IPS-15b (cell line): ENCODE measurements around the gene TBATA.

ENCODE experiments used
- H3K27me3 ChIP-seq: one replicate; pipeline ENCODE4 v1.6.1; 2013; ENCODE audit warnings: low read length; ENCODE audit not compliant: control insufficient read depth, insufficient read depth
- H3K36me3 ChIP-seq: one replicate; pipeline ENCODE4 v1.6.1; 2013; ENCODE audit warnings: low read length; ENCODE audit not compliant: control insufficient read depth, insufficient read depth
- H3K4me1 ChIP-seq: one replicate; pipeline ENCODE4 v1.6.1; 2013; ENCODE audit warnings: mild to moderate bottlenecking, low read length; ENCODE audit not compliant: control insufficient read depth, insufficient read depth
- H3K4me3 ChIP-seq: one replicate; pipeline ENCODE4 v1.5.1; 2013; ENCODE audit warnings: low read depth, low read length
- H3K9ac ChIP-seq: one replicate; pipeline ENCODE4 v1.6.1; 2013; ENCODE audit warnings: low read depth, mild to moderate bottlenecking, low read length
- H3K9me3 ChIP-seq: one replicate; pipeline ENCODE4 v1.6.1; 2013; ENCODE audit warnings: mild to moderate bottlenecking, low read length; ENCODE audit not compliant: control insufficient read depth, insufficient read depth

Gene TBATA

DNA sequence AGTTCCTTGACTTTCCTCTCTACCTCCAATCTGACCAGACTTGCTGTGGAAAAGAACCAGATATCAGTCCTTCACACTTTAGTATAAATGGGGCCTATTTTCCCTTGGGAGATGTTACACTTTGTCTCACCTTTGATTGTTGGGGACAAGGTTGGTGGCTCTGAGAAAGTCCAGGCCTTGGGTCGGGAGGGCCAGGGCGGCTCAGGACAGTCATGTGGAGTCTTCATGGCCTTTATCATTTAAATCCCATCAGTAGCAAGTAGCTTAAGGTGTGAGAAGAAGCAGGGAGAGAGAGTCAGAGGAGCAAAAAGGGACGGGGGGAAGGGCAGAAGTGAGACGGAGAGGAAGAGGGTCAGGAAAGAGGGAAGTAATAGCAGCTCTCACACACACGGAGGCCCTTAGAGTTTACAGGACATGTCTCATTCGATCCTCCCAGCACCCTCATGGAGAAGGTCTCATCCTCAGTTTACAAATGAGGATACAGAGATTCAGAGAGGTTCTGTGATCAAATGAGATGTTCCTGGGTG is 40.5 kb downstream of the TBATA start:
- Histone ChIP-seq H3K9ac (no peak overlapping the region), H3K4me1 (no peaks in the 10 kb centered on the region), H3K9me3 (no peaks in the 10 kb centered on the region), H3K4me3 (no peak overlapping the region), H3K27me3 (no peaks in the 10 kb centered on the region), H3K36me3 (no peaks in the 10 kb centered on the region)

DNA sequence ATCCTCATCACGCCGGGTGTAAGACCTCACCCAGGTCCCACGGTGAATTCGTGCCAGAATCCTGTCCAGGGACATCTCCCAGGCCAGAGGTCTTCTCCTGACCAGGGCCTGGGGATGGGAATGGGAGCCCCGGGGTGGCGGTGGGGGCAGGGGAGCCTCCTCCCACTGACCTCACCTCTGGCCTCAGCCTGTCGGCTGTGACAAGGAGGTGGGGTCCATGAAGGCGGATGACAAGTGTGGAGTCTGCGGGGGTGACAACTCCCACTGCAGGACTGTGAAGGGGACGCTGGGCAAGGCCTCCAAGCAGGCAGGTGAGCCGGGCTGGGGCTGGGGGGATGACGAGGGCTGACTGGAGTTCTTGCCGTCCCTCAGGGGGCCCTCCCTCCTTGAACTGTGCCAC is 41.3 kb downstream of the TBATA start:
- Histone ChIP-seq H3K4me1 (no peaks in the 10 kb centered on the region), H3K9ac (no peak overlapping the region), H3K9me3 (no peaks in the 10 kb centered on the region)

DNA sequence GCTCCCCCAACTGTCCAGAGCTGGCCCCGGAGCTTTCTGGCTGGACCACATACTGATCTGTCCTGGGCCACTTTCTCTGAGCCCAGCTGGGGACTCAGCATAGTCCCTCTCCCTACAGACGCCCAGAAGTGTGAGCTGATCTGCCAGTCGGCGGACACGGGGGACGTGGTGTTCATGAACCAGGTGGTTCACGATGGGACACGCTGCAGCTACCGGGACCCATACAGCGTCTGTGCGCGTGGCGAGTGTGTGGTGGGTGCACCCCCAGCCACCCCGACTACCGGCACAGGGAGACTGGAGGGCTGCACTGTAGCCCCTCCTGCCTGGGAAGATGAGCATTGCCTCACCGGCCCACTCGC is 41.8 kb downstream of the TBATA start:
- H3K27me3 ChIP-seq = no peaks in the 10 kb centered on the region
- H3K36me3 ChIP-seq = no peaks in the 10 kb centered on the region
- H3K9me3 ChIP-seq = no peaks in the 10 kb centered on the region
- H3K4me3 ChIP-seq = no peak overlapping the region
- no peaks in the 10 kb centered on the region for H3K4me1 ChIP-seq
- no peak overlapping the region for H3K9ac ChIP-seq

More for the DNA sequence above, 41.3 kb downstream of the TBATA start:
- no peak overlapping the region for H3K4me3 ChIP-seq
- H3K27me3 ChIP-seq = no peaks in the 10 kb centered on the region
- H3K36me3 ChIP-seq = no peaks in the 10 kb centered on the region

DNA sequence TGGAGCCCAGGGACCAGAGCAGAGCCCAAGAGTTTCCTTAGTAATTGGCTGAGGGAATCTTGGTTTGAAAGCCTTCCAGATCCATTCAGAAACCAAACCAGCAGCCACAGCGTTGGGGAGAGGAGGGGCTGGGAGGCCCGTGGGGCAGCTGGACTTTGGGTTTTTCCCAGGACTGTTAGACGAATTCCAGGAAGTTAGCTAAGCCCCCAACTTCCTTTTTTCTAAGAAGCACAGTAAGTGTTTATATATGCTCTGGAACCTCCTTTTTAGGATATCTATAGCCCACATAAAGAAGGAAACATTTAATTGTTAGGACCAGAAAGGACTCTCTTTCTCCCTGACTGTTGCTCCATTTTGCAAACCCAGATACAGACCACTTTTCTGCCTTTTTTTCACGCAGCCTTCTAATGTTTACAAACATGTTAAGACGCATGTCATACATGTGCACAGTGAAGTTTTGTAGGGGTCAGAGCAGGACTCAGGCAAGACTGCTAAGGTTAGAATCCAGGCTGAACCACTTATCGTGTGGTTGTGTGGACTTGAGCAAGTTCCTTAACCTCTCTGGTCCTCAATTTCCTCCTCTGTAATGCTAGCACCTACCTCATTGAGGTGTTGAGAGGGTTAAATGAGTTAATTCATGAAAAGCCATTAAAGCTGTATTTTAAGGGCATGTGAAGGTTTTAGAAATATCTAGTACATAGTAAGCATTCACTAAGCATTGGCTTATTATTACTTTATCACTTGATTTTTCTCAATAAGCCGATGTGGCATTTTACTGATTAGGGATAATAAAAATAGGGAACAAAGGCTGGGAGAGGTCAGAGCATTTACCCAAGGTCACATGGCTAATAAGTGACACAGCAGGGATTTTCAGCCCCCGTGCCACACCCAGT is 42.4 kb downstream of the TBATA start:
- Histone ChIP-seq H3K36me3 (no peaks in the 10 kb centered on the region), H3K4me1 (no peaks in the 10 kb centered on the region), H3K9me3 (no peaks in the 10 kb centered on the region), H3K4me3 (no peak overlapping the region), H3K9ac (no peak overlapping the region), H3K27me3 (no peaks in the 10 kb centered on the region)

DNA sequence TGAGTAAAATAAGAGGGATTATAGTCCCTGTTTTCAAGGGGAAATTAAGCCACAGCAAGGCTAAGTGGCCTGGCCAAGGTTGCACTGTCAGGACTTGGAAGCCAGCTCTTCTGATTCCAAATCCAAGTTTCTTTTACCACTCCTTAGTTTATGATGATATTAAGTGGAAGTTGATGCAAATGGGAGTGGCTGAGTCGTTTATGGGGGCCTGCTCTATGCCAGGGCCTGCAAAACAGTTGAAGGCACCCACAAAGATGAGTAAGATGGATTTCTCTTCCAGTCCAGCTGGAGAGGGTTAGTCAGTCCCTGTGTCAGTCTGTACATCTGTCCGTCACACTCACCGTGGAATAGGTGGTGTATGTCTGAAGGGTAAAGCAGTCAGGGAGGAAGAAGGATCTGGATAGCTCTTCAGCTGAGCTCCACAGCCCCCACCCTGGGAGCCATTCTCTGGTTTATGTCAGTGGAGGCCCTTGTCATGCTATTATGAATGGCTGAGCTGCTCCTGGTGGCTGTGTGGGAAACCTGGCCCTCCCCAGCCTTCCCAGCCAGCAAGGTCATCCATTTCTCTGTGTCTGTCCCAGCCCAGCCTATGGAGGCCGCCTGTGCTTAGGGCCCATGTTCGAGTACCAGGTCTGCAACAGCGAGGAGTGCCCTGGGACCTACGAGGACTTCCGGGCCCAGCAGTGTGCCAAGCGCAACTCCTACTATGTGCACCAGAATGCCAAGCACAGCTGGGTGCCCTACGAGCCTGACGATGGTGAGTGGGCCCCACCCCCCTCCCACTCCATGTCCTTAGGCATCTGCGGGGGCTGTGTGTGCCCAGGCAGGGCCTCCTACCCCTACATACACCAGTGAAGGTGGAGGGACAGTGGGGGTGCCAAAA is 44.5 kb downstream of the TBATA start:
- no peaks in the 10 kb centered on the region for H3K27me3 ChIP-seq
- H3K9ac ChIP-seq = no peak overlapping the region
- no peak overlapping the region for H3K4me3 ChIP-seq
- H3K9me3 ChIP-seq = no peaks in the 10 kb centered on the region
- H3K36me3 ChIP-seq = no peaks in the 10 kb centered on the region
- H3K4me1 ChIP-seq = no peaks in the 10 kb centered on the region

DNA sequence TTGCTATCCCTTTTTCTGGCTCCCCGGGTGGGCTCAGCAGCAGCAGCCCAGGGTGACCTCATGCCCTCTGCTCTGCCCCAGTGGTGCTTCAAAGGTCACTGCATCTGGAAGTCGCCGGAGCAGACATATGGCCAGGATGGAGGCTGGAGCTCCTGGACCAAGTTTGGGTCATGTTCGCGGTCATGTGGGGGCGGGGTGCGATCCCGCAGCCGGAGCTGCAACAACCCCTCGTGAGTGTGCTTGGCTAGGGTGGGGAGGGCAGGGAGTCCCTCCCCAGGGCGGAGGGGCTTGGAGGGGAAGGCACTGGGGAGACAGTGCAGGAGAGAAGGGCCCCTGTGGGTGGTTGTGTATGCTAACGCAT is 46.4 kb downstream of the TBATA start:
- Histone ChIP-seq H3K9ac (no peak overlapping the region), H3K4me3 (no peak overlapping the region), H3K9me3 (no peaks in the 10 kb centered on the region), H3K36me3 (no peaks in the 10 kb centered on the region), H3K4me1 (no peaks in the 10 kb centered on the region), H3K27me3 (no peaks in the 10 kb centered on the region)

DNA sequence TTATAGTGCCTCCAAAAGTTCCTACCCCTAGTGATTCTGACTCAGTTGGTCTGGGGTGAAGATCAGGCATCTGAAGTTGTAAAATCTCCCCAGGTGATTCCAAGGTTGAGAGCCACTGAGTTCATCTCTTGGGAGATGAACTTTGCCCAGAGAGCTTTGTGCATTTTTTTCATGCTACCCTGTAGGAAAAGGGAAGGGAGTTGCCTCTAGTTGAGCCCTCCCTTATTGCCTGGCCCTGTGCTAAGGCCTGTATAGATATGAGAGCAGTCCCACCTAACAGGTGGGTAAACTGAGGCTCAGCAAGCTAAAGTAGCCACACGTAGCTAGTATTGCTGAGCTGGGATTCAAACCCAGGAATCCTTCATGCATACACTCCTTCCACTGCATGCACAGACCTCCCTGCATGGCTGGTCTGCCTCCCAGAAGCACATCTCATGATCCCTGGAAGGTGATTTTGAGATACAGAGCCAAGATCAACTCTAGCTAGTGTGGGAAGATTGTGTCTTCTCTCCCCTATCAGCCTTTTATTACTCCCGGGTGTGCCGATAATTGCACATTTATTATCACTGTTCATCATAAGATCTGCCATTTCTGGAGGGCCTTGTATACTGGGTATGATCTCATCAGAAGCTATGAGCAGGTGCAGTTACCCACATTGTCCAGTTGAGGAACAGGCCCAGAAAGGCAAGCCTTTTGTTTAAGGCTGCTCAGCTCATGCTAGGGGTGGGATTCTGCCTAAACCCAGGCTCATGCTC is 47.0 kb downstream of the TBATA start:
- no peaks in the 10 kb centered on the region for H3K27me3 ChIP-seq
- no peaks in the 10 kb centered on the region for H3K9me3 ChIP-seq
- no peaks in the 10 kb centered on the region for H3K4me1 ChIP-seq
- no peak overlapping the region for H3K4me3 ChIP-seq
- H3K36me3 ChIP-seq = no peaks in the 10 kb centered on the region
- no peak overlapping the region for H3K9ac ChIP-seq

DNA sequence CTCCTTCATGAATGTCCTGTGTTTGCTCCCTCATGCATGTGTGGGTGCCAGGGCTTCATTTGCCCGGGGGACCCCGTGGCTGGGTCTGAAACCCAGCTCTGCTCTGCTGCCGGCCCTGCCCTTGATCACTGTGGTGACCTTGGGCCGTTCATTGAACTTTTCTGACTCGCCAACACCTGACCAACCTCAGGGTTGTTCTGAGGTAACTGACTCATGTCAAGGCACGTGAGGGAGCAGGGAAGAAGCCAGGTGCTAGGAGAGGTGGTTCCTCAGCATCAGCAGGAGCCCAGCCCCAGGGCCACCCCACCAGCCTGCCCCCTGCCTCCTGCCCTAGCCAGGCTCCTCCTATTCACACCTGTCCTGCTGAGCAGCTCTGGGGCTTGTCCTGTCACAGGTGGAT is 47.9 kb downstream of the TBATA start:
- Histone ChIP-seq H3K4me3 (no peak overlapping the region), H3K36me3 (no peaks in the 10 kb centered on the region), H3K9me3 (no peaks in the 10 kb centered on the region), H3K27me3 (no peaks in the 10 kb centered on the region), H3K4me1 (no peaks in the 10 kb centered on the region), H3K9ac (no peak overlapping the region)

DNA sequence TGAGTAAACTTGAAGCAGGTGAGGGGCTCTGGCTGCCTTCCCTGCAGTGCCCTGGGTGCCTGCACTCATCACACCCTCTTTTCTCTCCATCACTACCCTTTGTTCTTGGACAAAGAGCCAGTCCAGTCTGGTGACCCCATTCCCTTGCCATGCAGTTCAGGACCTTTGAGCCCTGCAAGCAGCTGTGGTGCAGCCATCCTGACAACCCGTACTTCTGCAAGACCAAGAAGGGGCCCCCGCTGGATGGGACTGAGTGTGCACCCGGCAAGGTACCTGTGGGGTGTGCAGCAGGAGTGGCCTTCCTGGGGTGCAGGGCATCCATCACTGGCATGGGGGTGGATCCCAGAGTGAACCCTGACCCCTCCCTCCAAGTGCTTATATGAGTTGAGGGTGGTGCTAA is 48.7 kb downstream of the TBATA start:
- Histone ChIP-seq H3K9me3 (no peaks in the 10 kb centered on the region), H3K27me3 (no peaks in the 10 kb centered on the region), H3K4me1 (no peaks in the 10 kb centered on the region), H3K4me3 (no peak overlapping the region), H3K36me3 (no peaks in the 10 kb centered on the region), H3K9ac (no peak overlapping the region)

DNA sequence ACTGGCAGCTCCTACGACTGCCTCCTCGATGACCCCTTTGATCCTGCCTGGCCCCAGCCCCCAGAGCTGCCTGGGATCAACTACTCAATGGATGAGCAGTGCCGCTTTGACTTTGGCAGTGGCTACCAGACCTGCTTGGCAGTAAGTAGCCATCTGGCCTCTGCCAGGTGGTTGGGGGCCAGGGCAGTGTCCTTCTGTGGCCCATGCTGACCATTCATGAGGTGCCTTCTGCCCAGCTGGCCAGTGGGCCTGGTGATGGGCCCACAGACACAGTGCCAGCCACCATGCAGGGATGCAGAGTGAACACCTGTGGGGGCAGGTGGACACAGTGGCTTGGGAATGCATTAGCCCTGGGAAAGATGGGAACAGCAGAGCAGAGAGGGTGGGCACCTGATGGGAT is 50.0 kb downstream of the TBATA start:
- Histone ChIP-seq H3K36me3 (no peaks in the 10 kb centered on the region), H3K4me1 (no peaks in the 10 kb centered on the region), H3K9ac (no peak overlapping the region), H3K9me3 (no peaks in the 10 kb centered on the region), H3K27me3 (no peaks in the 10 kb centered on the region), H3K4me3 (no peak overlapping the region)

DNA sequence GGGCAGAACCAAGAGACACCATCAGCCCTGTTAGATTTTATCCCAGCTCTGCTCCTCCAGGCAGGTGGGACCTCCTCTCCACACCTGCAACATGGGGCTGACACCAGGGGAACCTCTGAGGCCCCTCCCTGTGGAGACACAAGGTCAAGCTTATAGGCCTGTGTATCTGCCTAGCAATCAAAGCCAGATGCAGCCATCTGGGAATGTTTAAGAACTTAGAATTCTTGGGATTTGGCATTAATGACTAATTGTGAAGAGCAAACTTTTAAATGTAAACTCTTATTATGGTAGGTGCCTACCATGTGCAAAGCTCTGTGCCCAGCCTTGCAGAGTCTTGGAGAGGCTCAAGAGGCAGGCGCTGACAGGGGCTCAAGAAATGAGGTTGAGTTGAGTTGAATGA is 52.1 kb downstream of the TBATA start:
- Histone ChIP-seq H3K4me3 (no peak overlapping the region), H3K27me3 (no peaks in the 10 kb centered on the region), H3K9ac (no peak overlapping the region), H3K4me1 (no peaks in the 10 kb centered on the region), H3K9me3 (no peaks in the 10 kb centered on the region), H3K36me3 (no peaks in the 10 kb centered on the region)
